ENCODE measurements around the gene FOLR1. TPM values are rescaled to one million over a fixed set of nuclear protein-coding genes. Genes with fewer than 3 reads are reported as not detected.

The FOLR1 gene
- total RNA-seq, 1 donor from 2014 or later = not detected

DNA sequence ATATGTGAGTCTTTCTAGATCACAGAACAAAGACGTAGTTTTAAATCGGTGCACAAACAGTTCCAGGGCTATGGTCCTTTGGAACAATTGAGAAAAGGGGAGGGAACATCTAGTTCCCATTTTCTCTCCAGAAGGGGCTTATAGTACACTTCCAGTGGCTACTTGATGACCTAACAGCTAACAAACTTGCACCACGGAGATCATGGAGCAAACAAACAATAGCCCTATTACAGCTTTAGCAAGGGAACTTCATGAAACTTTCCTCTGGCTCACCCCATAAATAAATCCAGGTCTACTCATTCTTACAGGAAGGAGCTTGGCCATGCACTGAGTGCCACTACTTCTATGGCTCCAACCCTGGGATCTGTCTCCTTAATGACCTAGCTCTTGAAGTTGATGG is 16.3 kb downstream of the FOLR1 start:
- no peak overlapping the region for H3K4me3 Mint-ChIP-seq
- H3K4me1 Mint-ChIP-seq = peaks cover 6% of the 10 kb centered on the region
- no peak overlapping the region for H3K27ac Mint-ChIP-seq
- TF ChIP-seq, protein P1, sequence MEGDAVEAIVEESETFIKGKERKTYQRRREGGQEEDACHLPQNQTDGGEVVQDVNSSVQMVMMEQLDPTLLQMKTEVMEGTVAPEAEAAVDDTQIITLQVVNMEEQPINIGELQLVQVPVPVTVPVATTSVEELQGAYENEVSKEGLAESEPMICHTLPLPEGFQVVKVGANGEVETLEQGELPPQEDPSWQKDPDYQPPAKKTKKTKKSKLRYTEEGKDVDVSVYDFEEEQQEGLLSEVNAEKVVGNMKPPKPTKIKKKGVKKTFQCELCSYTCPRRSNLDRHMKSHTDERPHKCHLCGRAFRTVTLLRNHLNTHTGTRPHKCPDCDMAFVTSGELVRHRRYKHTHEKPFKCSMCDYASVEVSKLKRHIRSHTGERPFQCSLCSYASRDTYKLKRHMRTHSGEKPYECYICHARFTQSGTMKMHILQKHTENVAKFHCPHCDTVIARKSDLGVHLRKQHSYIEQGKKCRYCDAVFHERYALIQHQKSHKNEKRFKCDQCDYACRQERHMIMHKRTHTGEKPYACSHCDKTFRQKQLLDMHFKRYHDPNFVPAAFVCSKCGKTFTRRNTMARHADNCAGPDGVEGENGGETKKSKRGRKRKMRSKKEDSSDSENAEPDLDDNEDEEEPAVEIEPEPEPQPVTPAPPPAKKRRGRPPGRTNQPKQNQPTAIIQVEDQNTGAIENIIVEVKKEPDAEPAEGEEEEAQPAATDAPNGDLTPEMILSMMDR (IDR thresholded peaks at IDR 0.05) = no peak
- H3K27me3 Mint-ChIP-seq = peaks cover 6% of the 10 kb centered on the region
- H3K9me3 Mint-ChIP-seq = peaks cover 17% of the 10 kb centered on the region
- H3K36me3 Mint-ChIP-seq (ENCODE audit: low read depth) = peaks cover 3% of the 10 kb centered on the region
- no peak for DNase-seq
- intact Hi-C loops (cut with micrococcal nuclease) = no loop called here
- no peak for ATAC-seq (ENCODE audit: low read depth)
- ChIA-PET POLR2A (interaction anchor here (0.6 kb wide), 1 partner anchor 21 kb away, joined by 3 read pairs; no protein-coding TSS in a partner anchor), CTCF (no interaction called here)

DNA sequence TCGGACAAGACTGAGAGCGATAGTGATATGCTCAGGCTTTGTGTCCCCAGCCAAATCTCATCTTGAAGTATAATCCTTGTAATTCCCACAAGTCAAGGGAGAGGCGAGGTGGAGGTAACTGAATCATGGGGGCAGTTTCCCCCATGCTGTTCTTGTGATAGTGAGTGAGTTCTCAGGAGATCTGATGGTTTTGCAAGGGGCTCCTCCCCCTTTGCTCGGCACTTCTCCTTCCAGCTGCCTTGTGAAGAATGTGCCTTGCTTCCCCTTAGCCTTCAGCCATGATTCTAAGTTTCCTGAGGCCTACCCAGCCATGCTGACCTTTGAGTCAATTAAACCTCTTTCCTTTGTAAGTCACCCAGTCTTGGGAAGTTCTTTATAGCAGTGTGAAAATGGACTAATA is 17.2 kb downstream of the FOLR1 start:
- no peak overlapping the region for H3K27ac Mint-ChIP-seq
- POLR2A ChIA-PET = no interaction called here
- CTCF ChIA-PET = no interaction called here
- peaks cover 3% of the 10 kb centered on the region for H3K36me3 Mint-ChIP-seq (ENCODE audit: low read depth)
- peaks cover 6% of the 10 kb centered on the region for H3K27me3 Mint-ChIP-seq
- peaks cover 6% of the 10 kb centered on the region for H3K4me1 Mint-ChIP-seq
- TF ChIP-seq, protein P1 (IDR thresholded peaks at IDR 0.05) = no peak
- intact Hi-C loops (cut with micrococcal nuclease) = no loop called here
- H3K4me3 Mint-ChIP-seq = no peak overlapping the region
- peaks cover 17% of the 10 kb centered on the region for H3K9me3 Mint-ChIP-seq
- DNase-seq (no peak), ATAC-seq (ENCODE audit: low read depth) (no peak)

DNA sequence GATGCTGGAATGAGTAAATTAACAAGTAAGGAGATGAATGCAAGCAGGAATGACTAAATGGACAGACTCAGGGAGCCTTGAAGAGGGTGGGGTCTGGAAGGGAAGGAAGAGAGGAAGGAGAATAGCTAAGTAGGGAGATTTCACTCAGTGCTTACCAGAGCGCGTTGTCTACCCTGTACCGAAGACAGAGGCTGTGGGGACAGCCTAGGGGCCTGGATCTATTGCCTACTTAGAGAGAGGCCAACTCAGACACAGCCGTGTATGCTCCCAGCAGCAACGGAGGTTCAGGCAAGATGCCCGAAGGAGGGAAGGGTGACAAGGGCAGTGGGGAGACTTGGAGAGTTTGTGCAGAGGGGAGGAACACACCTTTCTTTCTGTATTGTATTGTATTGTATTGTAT is 24.7 kb downstream of the FOLR1 start, which contains the start of gene FOLR2:
Gene FOLR2 (plus strand): TSS at position 157 of the 400 bp plus-strand sequence. CDS start 1,791 bp downstream, outside the sequence.
- ATAC-seq (ENCODE audit: low read depth) = no peak
- no peak within 1 kb of the TSS for H3K27ac Mint-ChIP-seq

DNA sequence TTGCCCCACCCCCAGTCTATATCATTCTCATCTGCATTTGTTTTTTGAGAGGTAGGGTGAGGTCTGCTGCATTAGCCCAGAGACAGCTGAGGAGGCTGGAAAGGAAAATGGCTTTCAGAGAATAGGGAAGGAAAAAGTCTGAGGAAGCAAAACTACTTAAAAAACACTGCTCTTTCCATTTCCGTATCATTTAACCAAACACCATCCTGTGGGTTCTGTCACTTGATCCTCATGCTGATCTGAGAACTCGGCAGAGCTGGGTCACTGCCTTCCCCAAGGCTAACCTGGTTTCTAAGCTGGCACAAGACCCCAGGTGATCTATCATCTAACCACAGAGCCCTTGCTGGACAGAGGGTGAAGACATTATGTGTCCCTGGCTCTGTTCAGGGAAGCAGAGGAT is 25.9 kb downstream of the FOLR1 start:
- no peaks in the 10 kb centered on the region for H3K27me3 Mint-ChIP-seq
- DNase-seq = no peak
- H3K4me3 Mint-ChIP-seq = no peak overlapping the region
- peaks cover 49% of the 10 kb centered on the region for H3K4me1 Mint-ChIP-seq
- POLR2A ChIA-PET = no interaction called here
- no peaks in the 10 kb centered on the region for H3K36me3 Mint-ChIP-seq (ENCODE audit: low read depth)
- H3K9me3 Mint-ChIP-seq = no peaks in the 10 kb centered on the region
- CTCF ChIA-PET = no interaction called here
- intact Hi-C loops (cut with micrococcal nuclease) = no loop called here
- TF ChIP-seq, protein P1 (IDR thresholded peaks at IDR 0.05) = no peak
- H3K27ac Mint-ChIP-seq = no peak overlapping the region
- no peak for ATAC-seq (ENCODE audit: low read depth)

More for the DNA sequence above, 24.7 kb downstream of the FOLR1 start, which contains the start of gene FOLR2:
- intact Hi-C loops (cut with micrococcal nuclease) = no loop called here
- CTCF ChIA-PET = interaction anchor here (0.8 kb wide), 1 partner anchor 33 kb away, joined by 3 read pairs; no protein-coding TSS in a partner anchor
- no peak for DNase-seq
- POLR2A ChIA-PET = no interaction called here
- H3K4me3 Mint-ChIP-seq = no peak within 1 kb of the TSS
- TF ChIP-seq, protein P1 (IDR thresholded peaks at IDR 0.05) = no peak
- no peaks in the 10 kb centered on the region for H3K36me3 Mint-ChIP-seq (ENCODE audit: low read depth)
- no peaks in the 10 kb centered on the region for H3K9me3 Mint-ChIP-seq
- H3K27me3 Mint-ChIP-seq = no peaks in the 10 kb centered on the region
- H3K4me1 Mint-ChIP-seq = peaks cover 37% of the 10 kb centered on the region

DNA sequence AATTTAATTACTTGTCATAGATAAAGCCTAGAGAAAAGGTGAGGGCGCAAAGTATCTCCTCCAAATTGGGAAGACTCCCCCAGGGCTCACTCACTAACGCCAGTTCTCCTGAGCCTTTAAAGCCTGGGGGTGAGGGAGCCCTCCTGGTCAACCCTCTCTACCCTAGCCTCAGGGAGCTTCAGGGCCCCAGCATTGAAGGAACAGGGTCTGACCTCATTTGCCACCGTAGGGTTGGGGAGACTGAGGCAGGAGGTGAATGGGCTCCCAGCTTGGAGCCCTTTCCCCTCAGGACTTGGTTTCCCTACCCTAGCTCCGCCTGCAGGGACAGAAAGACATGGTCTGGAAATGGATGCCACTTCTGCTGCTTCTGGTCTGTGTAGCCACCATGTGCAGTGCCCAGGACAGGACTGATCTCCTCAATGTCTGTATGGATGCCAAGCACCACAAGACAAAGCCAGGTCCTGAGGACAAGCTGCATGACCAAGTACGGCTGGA is 26.4 kb downstream of the FOLR1 start:
- no peak for DNase-seq
- ChIA-PET CTCF (no interaction called here), POLR2A (no interaction called here)
- Mint-ChIP-seq H3K36me3 (ENCODE audit: low read depth) (no peaks in the 10 kb centered on the region), H3K4me3 (no peak overlapping the region), H3K9me3 (no peaks in the 10 kb centered on the region), H3K27ac (no peak overlapping the region), H3K4me1 (peaks cover 51% of the 10 kb centered on the region), H3K27me3 (no peaks in the 10 kb centered on the region)
- no peak for ATAC-seq (ENCODE audit: low read depth)
- intact Hi-C loops (cut with micrococcal nuclease) = no loop called here
- TF ChIP-seq, protein P1 (IDR thresholded peaks at IDR 0.05) = no peak
